Inflammatory macrophage (primary cell): ENCODE results near the gene PLEKHA4.
"Not testable (repeated sequence)": the region's sequence is repeated elsewhere in the genome, so short reads cannot be mapped to it uniquely, and the experiment has no call there.

Experiments used
- DNase-seq, 2 donors: peaks; one replicate each; pipeline ENCODE4 v3.0.0-alpha.2; 2020 to 2022
- total RNA-seq, 18 experiments: gene quantifications; one replicate each; lab custom pipeline; 2026; ENCODE audit warnings: mixed read lengths in 6 of 18, inconsistent platforms in 2 of 18; lab: John Stamatoyannopoulos, UW

PLEKHA4 gene
- total RNA-seq: 0.26 to 15.9 (median 0.62) reads per million in 18 experiments

GRCh38 chr19:48868114-48868886 is at the start of gene PLEKHA4:
Gene PLEKHA4, minus strand, starts transcription at chr19:48868617. Its CDS starts 997 bp downstream, at chr19:48867620.
- no peak for DNase-seq

GRCh38 chr19:48918071-48918470 is 49.7 kb upstream of the PLEKHA4 start:
- DNase-seq: no peak

- no peak for DNase-seq
Observed at GRCh38 chr19:48915757-48916156, 47.3 kb upstream of the PLEKHA4 start.

GRCh38 chr19:48914181-48914580 is 45.8 kb upstream of the PLEKHA4 start:
- no peak for DNase-seq

- DNase-seq: no peak
Observed at GRCh38 chr19:48913114-48913889, 44.9 kb upstream of the PLEKHA4 start.

- no peak for DNase-seq
Observed at GRCh38 chr19:48910803-48911202, 42.4 kb upstream of the PLEKHA4 start.

GRCh38 chr19:48909424-48910077 is 41.1 kb upstream of the PLEKHA4 start:
- not testable (repeated sequence) for DNase-seq

- DNase-seq: peak; percentile 83 to 84
Observed at GRCh38 chr19:48907671-48908070, 39.3 kb upstream of the PLEKHA4 start.

GRCh38 chr19:48906324-48906723 is 37.9 kb upstream of the PLEKHA4 start:
- no peak for DNase-seq

GRCh38 chr19:48905664-48906063 is 37.2 kb upstream of the PLEKHA4 start:
- no peak for DNase-seq

- not testable (repeated sequence) for DNase-seq
Observed at GRCh38 chr19:48903788-48904187, 35.4 kb upstream of the PLEKHA4 start.

- DNase-seq: not testable (repeated sequence)
Observed at GRCh38 chr19:48902291-48902690, 33.9 kb upstream of the PLEKHA4 start.

GRCh38 chr19:48900477-48901406 is 32.3 kb upstream of the PLEKHA4 start:
- peak; percentile 53 to 64 for DNase-seq

- peak; percentile 100 for DNase-seq
Observed at GRCh38 chr19:48899781-48900476, 31.5 kb upstream of the PLEKHA4 start, which contains the start of gene NUCB1. Gene NUCB1, plus strand, starts transcription at chr19:48900312. Its CDS starts 485 bp downstream, at chr19:48900797.

GRCh38 chr19:48899386-48899749 is 31.0 kb upstream of the PLEKHA4 start:
- not testable (repeated sequence) for DNase-seq

- no peak for DNase-seq
Observed at GRCh38 chr19:48897181-48897580, 28.8 kb upstream of the PLEKHA4 start.

GRCh38 chr19:48896191-48896720 is 27.8 kb upstream of the PLEKHA4 start:
- DNase-seq: no peak

GRCh38 chr19:48895226-48895625 is 26.8 kb upstream of the PLEKHA4 start:
- DNase-seq: no peak

- no peak for DNase-seq
Observed at GRCh38 chr19:48890551-48890950, 22.1 kb upstream of the PLEKHA4 start.

GRCh38 chr19:48889496-48889895 is 21.1 kb upstream of the PLEKHA4 start:
- DNase-seq: not testable (repeated sequence)
